Stimulated activated CD8-positive, alpha-beta memory T cell treated with anti-CD3 and anti-CD28 coated beads, Interleukin-2, amount 100 ng/mL, for 1 hour (primary cell): ENCODE results near the gene ZSCAN5A.
"Not testable (repeated sequence)": the region's sequence is repeated elsewhere in the genome, so short reads cannot be mapped to it uniquely, and the experiment has no call there.

Source experiments
- DNase-seq, 2 donors: peaks; one replicate each; pipeline ENCODE4 v3.0.0-alpha.2; 2020; ENCODE audit warnings: low read depth in 2 of 2

The ZSCAN5A gene

DNA sequence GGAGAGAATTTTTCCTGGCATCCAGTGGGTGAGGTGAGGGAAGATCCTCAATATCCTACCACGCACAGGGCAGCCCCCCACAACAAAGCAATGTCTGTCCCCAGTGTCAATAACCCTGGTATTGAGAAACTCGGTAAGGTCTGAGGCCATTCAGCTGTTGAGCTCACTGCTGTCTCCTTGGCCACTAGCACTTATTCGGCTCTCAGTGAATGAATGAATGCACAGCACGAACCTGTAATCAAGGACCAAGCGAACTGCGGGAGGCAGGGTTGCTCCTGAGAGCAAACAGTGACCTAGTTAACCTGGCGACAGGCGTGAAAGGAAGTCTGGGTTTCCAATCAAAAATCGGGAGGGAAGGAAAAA lies 640 bp downstream of the ZSCAN5A start:
- DNase-seq, result no peak

DNA sequence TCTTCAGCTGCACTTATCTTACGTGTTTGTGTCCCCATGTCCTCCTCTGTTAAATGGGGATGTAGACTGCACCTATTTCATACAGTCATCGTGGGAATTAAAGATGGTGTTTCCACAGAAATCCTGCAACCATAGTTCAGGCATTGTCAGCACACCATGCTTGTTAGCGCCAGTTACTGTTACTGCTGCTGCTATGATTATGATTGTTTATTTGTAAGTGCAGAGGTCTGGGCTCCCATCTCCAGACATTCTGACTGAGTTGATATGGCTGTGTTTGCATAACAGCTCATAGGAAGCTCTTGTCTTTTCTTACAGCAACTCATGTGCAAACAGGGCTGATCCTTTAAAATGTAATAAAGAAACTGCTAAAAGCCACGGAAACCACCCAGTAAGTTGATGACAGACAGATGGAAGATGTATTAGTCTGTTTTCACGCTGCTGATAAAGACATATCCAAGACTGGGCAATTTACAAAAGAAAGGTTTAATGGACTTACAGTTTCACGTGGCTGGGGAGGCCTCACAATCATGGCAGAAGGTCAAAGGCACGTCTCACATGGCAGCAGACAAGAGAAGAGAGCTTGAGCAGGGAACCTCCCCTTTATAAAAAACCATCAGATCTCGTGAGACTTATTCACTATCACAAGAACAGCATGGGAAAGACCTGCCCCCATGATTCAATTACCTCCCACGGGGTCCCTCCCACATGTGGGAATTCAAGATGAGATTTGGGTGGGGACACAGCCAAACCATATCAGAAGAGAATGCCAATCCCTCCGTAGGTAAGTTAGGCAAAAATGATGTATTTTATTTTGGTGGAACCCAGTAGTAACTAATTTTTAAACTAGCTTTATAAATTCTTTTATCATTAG lies 1.6 kb downstream of the ZSCAN5A start:
- DNase-seq, result no peak

DNA sequence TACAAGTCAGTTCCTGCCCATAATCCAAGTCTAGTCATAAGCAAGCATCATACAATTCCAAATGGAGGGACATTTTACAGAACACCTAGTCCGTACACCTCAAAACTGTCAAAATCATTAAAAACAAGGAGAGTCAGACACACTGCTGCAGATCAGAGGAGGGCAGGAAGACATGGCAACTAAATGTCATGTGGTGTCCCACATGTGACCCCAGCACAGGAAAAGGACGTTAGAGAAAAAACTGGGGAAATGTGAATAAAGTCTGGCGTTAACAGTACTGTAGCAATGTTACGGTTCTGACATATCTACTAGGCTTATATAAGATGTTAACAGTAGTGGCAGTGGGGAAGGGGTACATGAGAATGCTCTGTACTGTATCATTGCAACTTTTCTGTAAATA lies 2.3 kb downstream of the ZSCAN5A start:
- no peak for DNase-seq

DNA sequence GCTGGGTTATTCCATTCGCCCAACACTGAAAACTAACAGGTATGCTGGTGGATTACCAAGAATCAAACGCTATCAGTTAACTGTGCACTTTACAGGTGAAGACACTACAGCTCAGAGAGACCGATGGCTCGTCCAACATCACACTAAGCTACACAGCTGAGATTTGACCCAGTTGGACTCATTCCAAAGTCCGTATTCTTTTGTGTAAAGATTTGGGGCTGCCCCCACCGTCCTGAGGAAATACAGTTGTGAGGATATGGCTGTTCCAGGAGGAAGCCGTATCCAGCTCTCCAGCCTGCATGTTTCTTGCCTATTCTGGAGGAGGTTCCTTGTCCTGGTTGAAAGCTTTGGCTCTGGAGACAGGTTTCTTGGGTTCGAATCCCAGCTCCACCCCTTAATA lies 4.2 kb downstream of the ZSCAN5A start:
- DNase-seq, result no peak

DNA sequence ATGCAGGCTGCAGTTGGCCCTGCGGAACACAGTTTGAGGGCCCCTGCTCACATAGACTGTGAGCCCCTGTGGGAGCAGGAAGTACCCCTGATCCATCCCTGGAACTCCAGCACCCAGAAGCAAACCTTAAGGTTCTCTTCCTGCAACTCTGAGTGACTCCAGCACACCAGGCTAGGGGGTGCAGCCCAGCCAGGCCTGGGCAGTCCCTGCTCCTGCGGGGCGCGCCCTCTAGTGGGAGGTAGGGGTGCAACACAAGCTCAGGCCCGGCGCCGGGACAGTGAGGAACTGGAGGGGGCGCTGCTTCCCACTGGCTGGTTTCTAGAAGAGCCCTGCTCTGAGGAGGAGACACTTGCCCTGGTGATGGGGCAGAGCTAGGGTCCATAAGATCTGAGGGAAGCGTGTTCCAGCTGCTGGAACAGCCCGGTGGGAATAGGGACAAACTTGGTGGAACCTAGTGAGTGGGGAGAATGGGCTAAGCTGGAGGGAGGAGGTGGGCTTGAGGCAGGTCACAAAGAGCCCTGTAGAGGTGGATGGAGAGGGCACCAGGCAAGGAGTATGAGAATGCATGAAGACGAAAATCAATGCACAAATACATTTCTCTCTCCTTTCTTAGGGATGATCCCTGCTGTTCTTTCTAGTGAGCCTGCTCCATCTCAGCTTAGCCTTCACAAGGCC lies 5.0 kb downstream of the ZSCAN5A start:
- DNase-seq, result peak in 1 of 2 donors; percentile 16

DNA sequence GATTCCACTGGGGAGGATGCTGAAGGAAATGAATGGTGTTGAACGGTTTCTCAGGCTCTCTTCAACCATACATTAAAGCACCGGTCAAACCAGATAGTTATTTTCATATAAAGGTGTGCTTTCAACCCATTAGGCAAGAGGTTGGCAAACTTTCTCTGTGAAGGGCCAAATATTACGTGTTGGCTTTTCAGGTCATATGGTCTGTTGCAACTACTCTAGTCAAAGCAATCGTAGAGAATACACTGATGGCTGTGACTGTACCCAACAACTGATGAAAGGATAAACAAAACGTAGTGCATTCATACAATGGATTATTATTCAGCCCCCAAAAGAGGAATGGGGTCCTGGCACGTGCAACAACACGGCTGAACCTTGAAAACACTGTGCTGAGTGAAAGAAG lies 5.8 kb downstream of the ZSCAN5A start:
- DNase-seq, result no peak

DNA sequence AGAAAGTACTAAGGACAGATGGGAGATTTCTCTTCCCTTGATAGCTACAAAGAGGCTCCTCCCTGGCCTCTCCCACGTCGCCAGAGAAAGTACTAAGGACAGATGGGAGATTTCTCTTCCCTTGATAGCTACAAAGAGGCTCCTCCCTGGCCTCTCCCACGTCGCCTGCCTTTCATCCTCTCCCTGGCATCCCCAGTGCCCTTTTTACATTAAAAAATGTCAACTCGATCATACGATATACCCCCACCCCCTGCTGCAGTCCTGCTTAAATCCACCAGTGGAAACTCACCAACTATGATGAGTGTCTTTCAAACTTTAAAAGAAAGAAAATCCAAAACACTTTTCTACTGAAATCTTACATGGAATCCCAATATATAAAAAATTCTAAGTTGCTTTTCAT lies 7.6 kb downstream of the ZSCAN5A start:
- DNase-seq, result not testable (repeated sequence)

DNA sequence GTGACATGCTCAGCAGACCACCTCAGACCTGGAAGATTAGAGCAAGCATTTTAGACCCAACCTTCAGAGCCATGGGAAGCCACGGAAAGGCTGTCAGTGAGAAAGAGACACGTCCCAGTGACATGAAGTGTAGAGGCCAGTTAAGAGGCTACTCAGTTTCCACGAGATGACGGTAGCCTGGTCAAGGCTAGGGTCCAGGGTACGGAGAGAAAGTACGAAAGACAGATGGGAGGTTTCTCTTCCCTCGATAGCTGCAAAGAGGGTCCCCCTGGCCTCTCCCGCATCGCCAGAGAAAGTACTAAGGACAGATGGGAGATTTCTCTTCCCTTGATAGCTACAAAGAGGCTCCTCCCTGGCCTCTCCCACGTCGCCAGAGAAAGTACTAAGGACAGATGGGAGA lies 8.6 kb downstream of the ZSCAN5A start:
- no peak for DNase-seq

DNA sequence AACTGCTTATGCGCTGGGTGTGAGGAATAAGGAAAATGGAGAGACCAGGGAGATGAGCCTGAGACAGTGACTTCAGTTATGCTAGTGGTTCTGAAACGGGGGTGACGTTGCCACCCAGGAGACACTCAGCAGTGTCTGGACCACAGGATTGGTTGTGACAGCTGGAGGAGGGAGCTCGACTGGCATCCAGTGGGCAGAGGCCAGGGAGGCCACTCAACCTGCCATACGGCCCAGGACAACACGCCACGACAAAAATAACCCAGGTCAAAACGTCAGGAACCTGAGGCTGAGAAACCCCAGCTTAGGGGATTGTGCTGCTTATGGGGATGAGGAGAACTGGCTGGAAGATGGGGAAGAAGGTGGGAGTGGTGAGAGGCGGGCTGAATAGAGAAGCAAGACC lies 10.4 kb downstream of the ZSCAN5A start:
- no peak for DNase-seq

DNA sequence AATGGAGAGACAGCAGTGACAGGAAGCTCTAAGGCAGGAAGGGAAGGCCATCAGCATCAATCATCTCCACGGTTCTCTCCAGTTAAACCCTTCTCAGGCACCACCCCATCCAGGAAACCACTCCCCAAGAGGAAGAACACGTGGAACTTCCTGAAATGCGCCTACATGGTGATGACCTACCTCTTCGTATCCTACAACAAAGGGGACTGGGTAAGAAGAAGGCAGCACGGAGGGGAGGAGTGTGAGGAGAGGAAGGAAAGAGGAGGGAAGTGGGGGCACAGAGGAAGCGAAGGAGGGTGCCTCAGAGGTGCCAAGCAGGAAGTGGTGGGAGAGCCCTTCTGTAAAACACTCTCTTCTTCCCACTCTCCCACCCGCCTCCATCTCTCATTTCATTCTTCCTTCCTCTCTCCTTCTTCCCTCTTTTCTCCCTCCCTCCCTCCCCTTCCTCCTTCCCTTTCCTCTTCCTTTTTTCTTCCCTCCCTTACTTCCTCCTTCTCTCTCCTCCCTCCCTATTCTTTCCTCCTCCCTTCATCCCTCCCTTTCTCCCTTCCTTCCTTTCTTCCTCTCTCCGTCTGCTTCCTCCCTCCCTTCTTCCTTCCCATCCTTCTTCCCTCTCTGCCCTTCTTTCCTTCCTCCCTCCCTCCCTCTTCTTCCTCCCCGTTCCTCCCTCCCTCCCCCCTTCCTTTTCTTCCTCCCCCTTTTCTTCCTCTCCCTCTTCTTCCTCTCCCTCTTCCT lies 12.6 kb downstream of the ZSCAN5A start:
- DNase-seq, result no peak

DNA sequence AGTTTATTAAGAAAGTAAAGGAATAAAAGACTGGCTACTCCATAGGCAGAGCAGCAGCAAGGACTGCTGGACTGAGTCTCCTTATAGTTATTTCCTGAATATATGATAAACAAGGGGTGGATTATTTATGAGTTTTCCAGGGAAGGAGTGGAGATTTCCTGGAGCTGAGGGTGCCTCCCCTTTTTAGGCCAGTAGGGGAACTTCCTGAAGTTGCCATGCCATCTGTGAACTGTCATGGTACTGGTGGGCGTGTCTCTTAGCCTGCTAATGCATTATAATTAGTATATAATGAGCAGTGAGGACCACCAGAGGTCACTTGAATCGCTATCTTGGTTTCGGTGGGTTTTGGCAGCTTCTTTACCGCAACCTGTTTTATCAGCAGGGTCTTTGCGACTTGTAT lies 13.5 kb downstream of the ZSCAN5A start:
- DNase-seq, result no peak

DNA sequence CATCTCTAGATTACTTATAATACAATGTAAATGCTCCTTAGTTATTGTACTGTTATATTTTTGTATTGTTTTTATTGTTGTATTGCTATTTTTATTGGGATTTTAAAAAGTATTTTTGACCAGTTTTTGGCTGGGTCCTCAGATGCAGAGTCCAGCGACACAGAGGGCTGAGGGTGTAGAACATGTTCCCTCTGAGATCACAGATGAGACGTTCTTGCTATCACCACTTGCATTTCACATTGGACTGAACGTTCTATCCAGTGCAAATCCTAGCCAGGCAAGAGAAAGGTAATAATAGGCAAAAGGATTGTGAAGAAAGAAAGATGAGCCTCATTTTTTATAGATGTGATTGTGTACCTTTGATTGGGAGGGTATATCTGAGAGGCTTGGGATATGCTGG lies 15.0 kb downstream of the ZSCAN5A start:
- DNase-seq, result no peak

DNA sequence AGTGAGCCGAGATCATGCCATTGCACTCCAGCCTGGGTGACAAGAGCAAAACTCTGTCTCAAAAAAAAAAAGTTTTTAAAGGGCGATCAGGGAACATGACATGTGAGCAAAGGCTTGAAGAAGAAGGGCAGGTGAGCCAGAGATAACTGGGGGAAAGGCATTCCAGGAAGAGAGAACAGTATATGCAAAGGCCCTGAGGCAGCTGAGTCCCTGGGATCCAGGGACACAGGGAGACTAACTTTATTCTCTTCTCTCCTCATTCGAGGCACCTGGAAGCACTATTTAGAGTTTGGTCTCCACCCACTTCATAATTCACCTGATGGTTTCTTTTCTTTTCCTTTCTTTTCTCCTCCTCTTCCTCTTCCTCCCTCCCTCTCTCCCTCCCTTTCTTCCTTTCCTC lies 17.6 kb downstream of the ZSCAN5A start:
- DNase-seq, result no peak

DNA sequence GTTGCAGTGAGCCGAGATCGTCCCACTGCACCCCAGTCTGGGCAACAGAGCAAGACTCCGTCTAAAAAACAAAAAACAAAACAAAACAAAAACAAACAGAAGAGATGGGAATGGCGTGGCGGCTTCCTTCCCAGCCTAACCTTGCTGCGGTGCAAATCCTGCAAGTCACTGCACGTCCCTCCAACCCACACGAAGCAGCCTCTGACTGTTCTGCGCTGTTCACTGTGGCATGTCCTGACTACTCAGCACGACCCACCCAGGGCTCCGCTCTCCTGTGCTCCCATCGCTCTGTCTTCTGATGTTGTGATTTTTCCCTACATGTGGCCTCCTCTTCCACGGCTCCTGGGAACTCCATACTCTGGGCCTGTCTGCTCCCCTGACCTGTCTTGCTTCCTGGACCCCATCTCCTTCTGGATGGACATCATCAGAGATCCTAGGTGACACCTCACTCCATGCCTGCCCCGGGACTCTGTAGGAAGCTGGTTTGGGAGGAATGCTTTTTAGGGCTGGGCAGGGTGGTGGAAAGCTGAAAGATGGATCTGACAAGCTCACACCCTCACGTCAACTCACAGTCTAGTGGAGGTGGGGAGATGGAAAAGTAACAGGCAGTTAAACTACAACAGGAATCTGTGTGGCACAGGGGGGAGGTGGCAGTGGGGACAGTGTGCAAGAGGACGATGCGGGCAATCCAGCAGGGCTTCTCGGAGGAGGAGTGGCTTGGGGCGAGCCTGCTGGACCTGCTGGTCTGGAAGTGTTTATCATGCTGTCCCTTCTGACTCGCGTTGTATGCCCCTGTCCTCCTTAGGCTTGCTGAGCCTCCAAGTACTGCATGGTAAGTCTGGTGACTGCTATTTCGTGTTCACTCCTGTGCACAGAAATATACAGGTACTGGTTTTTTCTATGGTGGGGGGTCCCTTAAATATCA lies 18.8 kb downstream of the ZSCAN5A start:
- DNase-seq, result no peak

DNA sequence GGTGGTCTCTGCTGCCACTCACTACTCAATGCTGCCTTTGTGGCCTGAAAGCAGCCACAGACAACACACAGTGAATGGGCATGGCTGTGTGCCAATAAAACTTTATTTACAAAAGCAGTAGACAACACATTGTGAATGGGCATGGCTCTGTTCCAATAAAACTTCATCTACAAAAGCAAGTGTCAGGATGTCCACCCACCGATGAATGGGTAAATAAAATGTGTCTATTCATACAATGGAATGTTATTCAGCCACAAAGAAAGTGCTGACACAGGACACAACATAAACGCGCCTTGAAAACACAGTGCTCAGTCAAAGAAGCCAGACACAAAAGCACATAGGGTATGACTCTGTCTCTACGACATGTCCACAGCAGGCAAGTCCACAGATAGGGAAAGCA lies 20.1 kb downstream of the ZSCAN5A start:
- DNase-seq, result no peak

DNA sequence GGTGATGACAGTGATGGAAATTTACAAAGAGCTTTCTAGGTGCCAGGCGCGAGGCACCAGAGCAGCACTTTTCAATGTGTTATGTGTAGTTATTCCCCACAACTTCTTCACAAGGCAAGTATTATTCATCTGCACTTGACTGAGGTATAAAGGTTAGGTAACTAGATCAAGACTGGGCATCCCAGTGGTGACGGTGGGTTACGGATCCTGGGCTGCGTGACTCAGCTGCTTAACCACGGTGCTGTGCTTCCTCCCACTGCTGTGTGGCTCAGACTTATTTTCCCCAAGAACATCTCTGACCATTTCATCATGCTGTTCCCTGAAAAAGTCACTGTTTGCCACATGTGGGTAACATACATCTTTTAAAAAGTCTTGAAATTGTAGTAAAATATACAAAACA lies 22.8 kb downstream of the ZSCAN5A start:
- DNase-seq, result no peak

DNA sequence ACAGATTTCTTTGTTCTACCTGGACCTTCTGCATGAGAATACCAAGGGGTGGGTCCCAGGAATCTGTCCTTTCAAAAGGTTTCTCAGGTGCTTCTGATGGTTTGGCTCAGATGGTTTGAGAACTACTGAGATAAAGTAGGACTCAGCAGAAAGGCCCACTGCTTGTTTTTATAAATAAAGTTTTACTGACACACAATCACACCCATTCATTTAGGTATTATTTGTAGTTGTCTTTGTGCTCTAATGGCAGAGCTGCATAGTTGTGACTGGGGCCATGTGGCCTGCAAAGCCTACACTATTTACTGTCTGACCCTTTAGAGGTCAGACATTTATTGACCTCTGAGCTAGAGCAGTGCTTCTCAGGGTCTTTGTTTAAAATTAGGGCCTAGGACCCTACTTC lies 24.5 kb downstream of the ZSCAN5A start:
- no peak for DNase-seq

DNA sequence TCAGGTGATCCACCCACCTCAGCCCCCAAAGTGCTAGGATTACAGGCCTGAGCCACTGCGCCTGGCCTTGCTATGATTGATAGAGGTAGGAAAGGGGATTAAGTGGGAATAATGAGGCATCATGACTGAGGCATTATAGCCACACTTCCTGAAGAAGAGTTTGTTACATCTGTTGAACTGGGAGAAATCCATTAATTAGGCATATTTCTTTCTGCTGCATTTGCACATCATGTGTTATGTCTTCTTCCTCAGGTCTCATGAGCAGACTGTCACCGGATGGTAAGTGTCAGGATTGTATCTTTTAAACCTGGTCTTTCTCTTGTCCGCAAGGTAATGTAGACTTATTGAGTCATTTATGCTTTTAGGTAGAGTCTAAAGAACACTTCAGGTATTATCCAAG lies 29.9 kb downstream of the ZSCAN5A start:
- DNase-seq, result no peak

DNA sequence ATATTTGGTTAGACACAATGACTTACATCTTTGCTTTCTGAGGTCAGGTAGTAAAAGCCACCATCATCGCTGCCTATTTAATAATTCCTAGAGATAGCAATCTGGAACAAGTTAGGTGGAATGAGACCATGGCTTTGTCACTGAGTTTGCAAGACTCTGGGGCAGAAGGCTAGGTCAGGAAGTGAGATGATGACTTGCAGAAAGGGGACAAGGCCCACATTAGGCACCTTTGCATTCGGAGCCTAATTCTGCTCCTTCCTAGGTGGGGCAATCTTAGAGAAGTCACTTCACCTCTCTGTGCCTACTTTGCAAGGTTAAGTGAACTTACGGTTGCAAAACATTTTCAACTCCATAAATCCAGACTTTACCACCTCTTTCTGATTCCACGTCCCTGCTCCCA lies 31.8 kb downstream of the ZSCAN5A start:
- no peak for DNase-seq

DNA sequence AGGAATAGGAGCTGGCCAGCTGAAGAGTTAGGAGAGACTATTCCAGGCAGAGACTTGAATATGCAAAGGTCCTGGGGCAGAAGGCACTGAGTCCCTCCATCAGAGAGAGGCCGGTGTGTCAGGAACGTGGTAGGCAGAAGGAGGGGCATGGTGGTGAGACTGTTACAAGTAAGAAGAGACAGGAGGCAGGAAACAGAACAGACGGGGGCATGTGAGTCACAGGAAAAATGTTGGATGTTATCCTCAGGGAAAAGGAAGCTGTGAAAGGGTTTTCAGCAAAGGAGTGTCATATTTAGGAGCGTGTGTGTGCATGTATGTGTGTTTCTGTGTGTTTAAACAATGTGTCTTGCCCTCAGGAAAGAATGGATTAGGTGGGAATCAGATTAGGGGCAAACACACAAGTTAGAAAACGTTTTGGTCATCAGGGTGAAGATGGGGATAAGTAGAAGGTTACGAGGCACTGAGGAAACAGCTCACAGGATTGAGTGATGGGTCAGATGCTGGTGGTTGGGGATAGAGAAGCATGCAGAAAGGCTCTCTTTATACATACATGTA lies 41.0 kb downstream of the ZSCAN5A start:
- no peak for DNase-seq

DNA sequence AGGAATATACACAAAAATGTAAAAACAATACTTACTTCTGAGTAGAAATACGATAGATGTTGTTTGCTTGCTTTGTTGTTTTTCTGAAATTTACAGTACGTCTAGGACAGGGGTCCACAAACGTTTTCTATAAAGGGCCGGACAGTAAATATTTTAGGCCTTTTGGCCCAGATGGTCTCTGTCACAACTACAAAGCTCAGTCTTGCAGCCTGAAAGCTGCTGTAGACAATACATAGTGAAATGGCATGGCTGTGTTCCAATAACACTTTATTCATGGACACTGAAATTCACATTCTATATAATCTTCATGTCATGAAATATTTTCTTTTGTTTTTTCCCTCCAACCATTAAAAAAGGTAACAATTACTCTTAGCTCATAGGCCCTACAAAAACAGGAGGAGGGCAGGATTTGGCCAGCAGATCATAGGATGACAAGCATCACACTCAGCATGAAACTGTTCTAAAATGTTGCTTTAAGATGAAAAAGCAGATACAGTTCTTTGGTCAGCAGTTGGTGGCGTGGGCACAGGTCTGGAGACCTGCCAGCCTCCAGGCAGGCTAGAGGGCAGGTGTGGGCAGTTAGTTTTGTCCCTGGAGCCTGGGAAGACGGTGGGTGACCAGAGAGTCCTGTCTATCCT lies 42.4 kb downstream of the ZSCAN5A start, which contains the start of gene EDDM13:
TSS of gene EDDM13 (plus strand) at position 588 of the 638 bp plus-strand sequence. CDS start 87 bp downstream, outside the sequence.
- no peak for DNase-seq
